SIG-M5 (cell line): ENCODE results near the gene SNX24.
"Not testable (repeated sequence)": the region's sequence is repeated elsewhere in the genome, so short reads cannot be mapped to it uniquely, and the experiment has no call there.

Experiments
- DNase-seq: peaks from one replicate; lab custom pipeline; 2025; lab: John Stamatoyannopoulos, UW

Gene SNX24

DNA sequence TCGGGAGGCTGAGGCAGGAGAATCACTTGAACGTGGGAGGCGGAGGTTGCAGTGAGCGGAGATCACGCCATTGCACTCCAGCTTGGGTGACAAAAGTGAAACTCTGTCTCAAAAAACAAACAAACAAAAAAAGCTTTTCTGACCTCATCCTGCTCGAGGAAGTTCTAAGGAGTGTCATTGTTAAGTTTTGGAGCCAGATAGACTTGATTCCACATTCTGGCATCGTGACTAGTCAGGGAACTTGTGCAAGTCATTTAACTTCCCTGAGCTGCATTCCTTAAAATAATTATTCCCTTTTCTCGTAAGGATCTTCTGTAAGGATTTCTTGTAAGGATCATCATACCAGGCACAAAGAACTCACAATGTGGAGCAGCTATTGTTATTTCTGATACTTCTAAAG, 26.2 kb downstream of the SNX24 start:
- DNase-seq: no peak

DNA sequence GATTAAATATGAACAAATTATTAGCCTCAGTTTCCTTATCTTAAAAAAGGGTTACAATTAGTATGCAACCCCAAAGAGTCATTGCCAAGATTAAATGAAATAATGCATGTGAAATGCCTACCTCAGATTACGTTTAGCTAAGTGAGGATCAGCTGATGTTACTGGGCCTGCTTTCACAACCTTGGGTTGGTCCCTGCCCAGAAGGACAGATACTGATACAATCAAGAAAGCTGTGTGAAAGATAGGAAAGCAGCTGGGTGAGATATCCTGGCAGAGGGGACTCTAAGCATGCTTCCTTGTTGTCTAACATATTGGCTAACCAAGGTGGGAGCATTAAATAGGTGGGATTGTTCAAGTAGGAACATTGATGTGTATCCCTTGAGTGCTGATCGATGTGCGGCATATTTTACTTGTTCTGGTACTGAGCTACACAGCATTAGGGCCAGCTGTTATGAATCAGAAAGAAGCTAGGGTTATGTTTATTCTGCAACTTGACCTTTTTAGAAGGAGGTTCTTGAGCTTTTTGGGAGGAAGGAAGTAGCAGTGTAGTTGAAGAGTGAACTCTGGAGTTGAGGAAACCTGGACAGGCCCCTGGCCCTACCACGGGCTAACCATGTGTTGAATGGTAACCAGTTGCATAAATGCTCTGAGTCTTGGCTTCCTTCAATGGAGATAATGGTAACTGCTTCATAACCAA, 28.9 kb downstream of the SNX24 start:
- DNase-seq: no peak

DNA sequence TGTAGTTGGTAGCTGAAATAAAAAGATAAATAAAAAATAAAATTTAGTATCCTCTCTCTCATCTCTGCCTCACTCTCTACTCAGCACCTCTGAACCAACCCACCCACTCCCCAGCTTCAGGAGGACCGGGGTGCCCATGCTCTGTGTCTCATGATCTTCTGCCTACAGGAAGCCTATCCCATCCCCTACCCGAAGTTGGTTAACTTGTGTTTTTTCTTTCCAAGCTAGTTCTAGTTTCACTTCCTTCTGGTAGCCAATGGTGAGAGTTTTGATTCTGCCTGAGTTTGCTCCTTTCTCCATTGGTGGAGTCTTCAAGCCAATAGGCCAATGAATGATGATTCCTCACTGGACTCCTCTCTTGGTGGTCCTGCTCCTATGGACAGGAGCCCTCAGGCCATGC, 32.1 kb downstream of the SNX24 start:
- DNase-seq: peak; percentile 9

DNA sequence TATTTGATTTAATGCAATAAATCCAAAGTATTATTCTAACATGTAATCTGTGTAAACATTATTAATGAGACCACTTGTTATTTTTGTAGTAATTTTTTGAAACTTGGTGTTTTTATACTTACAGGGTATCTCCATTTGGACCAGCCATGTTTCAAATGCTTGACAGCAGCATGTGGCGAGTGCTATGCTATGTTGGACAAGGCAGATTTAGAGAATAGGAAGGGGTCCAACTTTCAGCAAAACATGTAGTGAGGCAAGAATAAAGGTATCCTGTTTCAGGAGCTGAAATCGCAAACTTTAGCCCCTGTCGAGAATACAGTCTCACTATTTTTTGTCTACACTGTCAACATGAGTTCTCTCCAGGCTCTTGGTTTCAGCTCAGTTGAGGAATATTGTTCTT, 33.7 kb downstream of the SNX24 start:
- no peak for DNase-seq

GRCh38 chr5:122880170-122880689, 34.8 kb downstream of the SNX24 start:
- no peak for DNase-seq

DNA sequence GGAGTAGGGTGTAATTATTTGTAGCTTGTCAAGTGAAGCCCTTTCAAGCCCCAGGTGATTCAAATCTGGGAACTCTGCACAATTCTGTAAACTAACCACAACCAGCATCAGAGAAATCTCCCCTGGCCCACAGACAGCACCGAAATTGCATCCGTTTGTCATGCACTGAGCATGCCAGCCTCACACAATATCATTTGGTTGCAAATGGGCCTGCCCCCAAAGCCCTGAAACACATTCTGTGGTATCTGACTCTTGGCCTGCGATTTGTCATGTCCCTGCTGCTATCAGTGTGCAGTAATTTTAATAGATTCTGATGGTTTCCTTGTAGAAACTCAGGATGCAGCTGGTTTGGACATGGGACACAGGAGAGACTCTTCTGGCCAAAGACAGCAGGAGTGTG, 35.3 kb downstream of the SNX24 start:
- no peak for DNase-seq

DNA sequence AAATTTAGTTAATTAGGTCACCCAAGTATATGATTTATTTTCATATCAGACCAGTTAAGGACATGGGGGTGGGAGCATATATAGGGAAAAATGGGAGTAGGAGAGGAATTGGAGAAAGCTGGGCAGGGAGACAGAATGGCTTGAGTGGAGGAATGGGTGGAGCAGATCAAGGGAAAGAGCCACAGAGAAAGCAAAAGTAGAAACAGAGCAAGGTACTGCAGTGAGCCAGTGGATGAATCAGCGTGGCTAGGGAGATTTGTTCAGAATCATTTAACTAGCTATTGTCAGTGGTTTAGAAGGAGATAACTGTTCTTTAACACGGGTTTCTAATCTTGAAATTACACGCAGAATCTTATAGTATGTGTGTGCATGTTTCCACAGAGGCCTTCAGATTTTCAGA, 37.4 kb downstream of the SNX24 start:
- no peak for DNase-seq

DNA sequence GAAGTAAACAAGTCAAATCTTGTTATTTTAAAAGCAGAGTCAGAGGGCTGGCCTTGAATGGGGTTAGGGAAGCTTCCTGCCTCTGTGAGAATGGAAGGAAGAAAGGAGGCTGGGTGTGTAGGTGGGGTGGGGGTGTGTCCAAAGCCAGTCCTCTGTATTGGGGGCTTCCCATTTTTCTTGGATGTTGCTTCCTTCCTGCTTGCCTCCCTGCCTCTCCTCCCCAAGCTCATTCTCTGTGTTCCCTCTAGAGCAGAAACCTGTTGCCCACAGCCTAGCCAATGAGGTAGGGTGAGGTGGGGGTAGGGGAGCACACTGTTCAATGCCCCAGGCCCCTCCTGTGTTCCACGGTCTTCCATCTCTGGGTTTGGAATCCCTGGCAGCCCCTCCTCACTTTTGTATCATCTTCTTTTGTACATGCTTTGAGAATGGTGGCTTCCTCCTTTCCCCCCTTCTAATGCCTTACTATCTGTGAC, 39.7 kb downstream of the SNX24 start:
- no peak for DNase-seq

GRCh38 chr5:122885891-122886290, 40.5 kb downstream of the SNX24 start:
- no peak for DNase-seq

GRCh38 chr5:122895141-122895540, 49.7 kb downstream of the SNX24 start:
- DNase-seq: no peak

- no peak for DNase-seq
Observed at GRCh38 chr5:122896598-122897282, 51.3 kb downstream of the SNX24 start.

GRCh38 chr5:122897283-122897602, 51.8 kb downstream of the SNX24 start:
- no peak for DNase-seq

DNA sequence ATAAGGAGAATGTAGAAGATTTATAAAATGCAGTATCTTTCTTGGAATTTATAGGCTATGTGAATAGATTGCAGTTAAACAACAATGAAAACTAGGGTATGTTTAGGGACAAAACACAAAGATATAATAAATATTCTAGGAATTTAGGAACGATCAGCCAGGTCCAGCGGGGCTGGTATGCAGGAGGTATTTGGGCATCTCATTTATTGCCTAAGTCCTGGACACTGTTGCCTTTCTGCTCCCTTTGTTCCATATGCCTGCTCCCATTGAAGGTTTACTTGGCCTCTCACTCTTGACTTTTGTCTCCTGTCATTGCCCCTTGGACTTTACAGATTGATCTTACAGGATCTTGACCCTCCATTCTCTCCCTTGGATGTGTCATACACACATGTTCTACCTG, 55.9 kb downstream of the SNX24 start:
- DNase-seq: no peak

GRCh38 chr5:122902263-122902662, 56.9 kb downstream of the SNX24 start:
- no peak for DNase-seq

DNA sequence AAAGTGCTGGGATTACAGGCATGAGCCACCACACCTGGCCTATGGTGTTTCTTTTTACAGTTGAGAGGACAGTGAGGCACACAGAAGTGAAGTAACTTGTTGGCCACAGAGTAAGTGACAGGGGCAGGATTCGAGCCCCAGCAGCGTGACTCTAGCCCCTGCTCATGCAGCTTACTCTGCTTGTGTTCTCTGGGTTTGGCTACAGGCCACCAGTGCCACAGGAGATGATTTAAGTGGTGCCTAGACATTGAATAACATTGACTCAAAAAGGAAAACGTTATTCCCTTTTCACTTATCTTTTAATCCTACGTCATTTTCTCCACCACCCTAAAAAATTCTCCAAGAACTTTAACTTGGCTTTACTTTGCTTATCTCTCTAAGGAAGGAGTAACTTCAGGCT, 61.4 kb downstream of the SNX24 start:
- DNase-seq: no peak

GRCh38 chr5:122907276-122907675, 61.9 kb downstream of the SNX24 start:
- no peak for DNase-seq

DNA sequence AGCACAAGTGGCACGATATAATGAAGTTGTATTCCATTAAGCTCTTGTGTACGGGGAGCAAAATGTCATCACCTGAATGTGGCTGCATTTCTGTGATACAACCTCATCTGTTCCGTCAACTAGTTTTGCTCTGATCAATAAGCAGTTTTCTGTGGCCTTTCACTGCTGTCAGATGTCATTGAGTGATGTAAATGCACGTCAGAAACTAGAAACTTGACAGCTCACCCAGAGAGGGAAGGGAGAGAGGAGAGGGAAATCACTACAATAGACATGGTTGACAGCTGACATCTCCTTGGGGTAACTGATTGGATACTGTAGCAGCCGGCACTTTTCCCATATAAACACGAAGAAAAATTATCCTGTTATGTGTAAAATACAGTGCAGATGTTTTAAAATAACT, 62.7 kb downstream of the SNX24 start:
- DNase-seq: no peak

DNA sequence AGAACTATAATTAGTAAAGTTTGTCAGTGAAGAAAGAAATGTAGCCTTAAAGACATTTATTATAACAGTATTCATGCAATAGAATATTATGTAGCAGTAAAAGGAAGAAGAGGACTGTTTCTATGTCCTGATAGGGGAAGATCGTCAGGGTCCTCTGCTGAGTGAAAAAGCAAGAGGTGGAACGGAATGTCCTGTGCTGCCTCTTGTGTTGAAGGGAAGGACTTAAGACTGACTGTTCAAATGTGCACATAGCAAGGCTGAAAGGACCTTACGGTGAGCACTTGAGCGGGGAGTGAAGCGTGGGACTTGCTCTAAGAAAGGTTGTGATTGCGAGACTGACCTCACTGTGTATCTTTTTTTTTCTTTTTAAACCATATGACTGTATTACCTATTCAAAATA, 63.2 kb downstream of the SNX24 start:
- no peak for DNase-seq

- no peak for DNase-seq
Observed at GRCh38 chr5:122909470-122910100, 64.2 kb downstream of the SNX24 start.

GRCh38 chr5:122913436-122913835, 68.0 kb downstream of the SNX24 start:
- not testable (repeated sequence) for DNase-seq

- no peak for DNase-seq
Observed at GRCh38 chr5:122915717-122916461, 70.5 kb downstream of the SNX24 start.

GRCh38 chr5:122916490-122916889, 71.1 kb downstream of the SNX24 start:
- DNase-seq: no peak

GRCh38 chr5:122919969-122920368, 74.6 kb downstream of the SNX24 start:
- no peak for DNase-seq
